Thoracic aorta (tissue), 2 donors: ENCODE results near the gene GIT2. TPM values are rescaled to one million over a fixed set of nuclear protein-coding genes. Genes with fewer than 3 reads are reported as not detected.

Experiments used
- ATAC-seq: fragments of 150-250 bp; one replicate; pipeline ENCODE4 v1.8.0; 2017; ENCODE audit warnings: low read depth; ENCODE audit not compliant: insufficient number of reproducible peaks, low FRiP score
- DNase-seq: peaks from one replicate; pipeline ENCODE4 v3.0.0-alpha.2; 2020; ENCODE audit warnings: low spot score
- H3K27ac ChIP-seq, 2 donors: fragments of 200-600 bp; sonication (generic); 1 replicate in 1 of 2; 2 replicates in 1 of 2; pipeline ENCODE4 v1.5.1; 2016; ENCODE audit warnings: mild to moderate bottlenecking in 2 of 2, moderate library complexity in 2 of 2
- H3K27me3 ChIP-seq: fragments of 200-600 bp; sonication (generic); replicated peaks from 2 replicates; pipeline ENCODE4 v1.6.0; 2016; ENCODE audit warnings: mild to moderate bottlenecking; ENCODE audit not compliant: insufficient read depth
- H3K36me3 ChIP-seq: fragments of 200-600 bp; sonication (generic); one replicate; pipeline ENCODE4 v1.5.1; 2016
- H3K4me1 ChIP-seq, 2 donors: fragments of 200-600 bp; sonication (generic); 1 replicate in 1 of 2; 2 replicates in 1 of 2; pipeline versions ENCODE4 v1.5.1 to v1.6.0; 2016; ENCODE audit warnings: low read depth in 2 of 2, mild to moderate bottlenecking in 1 of 2; ENCODE audit not compliant: control insufficient read depth in 1 of 2
- H3K4me3 ChIP-seq: fragments of 200-600 bp; sonication (generic); 2 replicates; pipeline ENCODE4 v1.5.1; 2016; ENCODE audit warnings: mild to moderate bottlenecking
- H3K9me3 ChIP-seq: fragments of 200-600 bp; sonication (generic); 2 replicates; pipeline ENCODE4 v1.5.1; 2016
- total RNA-seq, 2 donors: library from RNA; depleted of rRNA; stranded (reverse); fragments of >200 nt; gene quantifications; one replicate each; pipeline versions ENCODE4 v1.1.0 to v1.2.3, GENCODE V29; 2016
- TF ChIP-seq, protein P1 (sequence below): fragments of 200-600 bp; sonication (generic); IDR thresholded peaks from one replicate; pipeline ENCODE4 v1.5.1; 2019; ENCODE audit warnings: antibody characterized with exemption

The GIT2 gene
- total RNA-seq, 2 donors from 2014 or later: 45.2 to 71.5 TPM

DNA sequence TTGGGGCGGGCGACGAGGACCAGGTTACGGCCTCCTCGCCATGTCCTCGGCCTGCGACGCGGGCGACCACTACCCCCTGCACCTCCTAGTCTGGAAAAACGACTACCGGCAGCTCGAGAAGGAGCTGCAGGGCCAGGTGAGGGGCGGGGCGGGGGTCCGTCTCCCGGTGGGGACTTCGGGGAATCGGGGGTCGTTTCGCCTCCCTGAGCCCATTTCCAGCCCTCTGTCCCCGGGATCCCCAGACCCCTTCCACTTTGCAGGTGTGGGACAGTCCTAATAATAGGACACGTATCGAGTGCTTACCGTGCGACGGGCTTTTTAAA lies 3.4 kb upstream of the GIT2 start:
- H3K4me1 ChIP-seq: peaks cover 20 to 51% of the 10 kb centered on the region in 2 donors
- H3K36me3 ChIP-seq: no peaks in the 10 kb centered on the region
- H3K9me3 ChIP-seq: no peaks in the 10 kb centered on the region
- no peaks in the 10 kb centered on the region for H3K27me3 ChIP-seq
- ATAC-seq (no peak), DNase-seq (no peak)
- TF ChIP-seq, protein P1, sequence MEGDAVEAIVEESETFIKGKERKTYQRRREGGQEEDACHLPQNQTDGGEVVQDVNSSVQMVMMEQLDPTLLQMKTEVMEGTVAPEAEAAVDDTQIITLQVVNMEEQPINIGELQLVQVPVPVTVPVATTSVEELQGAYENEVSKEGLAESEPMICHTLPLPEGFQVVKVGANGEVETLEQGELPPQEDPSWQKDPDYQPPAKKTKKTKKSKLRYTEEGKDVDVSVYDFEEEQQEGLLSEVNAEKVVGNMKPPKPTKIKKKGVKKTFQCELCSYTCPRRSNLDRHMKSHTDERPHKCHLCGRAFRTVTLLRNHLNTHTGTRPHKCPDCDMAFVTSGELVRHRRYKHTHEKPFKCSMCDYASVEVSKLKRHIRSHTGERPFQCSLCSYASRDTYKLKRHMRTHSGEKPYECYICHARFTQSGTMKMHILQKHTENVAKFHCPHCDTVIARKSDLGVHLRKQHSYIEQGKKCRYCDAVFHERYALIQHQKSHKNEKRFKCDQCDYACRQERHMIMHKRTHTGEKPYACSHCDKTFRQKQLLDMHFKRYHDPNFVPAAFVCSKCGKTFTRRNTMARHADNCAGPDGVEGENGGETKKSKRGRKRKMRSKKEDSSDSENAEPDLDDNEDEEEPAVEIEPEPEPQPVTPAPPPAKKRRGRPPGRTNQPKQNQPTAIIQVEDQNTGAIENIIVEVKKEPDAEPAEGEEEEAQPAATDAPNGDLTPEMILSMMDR: no peak
- H3K4me3 ChIP-seq: peak overlapping the region; percentile 85
- peak overlapping the region; percentile 67 to 83 for H3K27ac ChIP-seq

DNA sequence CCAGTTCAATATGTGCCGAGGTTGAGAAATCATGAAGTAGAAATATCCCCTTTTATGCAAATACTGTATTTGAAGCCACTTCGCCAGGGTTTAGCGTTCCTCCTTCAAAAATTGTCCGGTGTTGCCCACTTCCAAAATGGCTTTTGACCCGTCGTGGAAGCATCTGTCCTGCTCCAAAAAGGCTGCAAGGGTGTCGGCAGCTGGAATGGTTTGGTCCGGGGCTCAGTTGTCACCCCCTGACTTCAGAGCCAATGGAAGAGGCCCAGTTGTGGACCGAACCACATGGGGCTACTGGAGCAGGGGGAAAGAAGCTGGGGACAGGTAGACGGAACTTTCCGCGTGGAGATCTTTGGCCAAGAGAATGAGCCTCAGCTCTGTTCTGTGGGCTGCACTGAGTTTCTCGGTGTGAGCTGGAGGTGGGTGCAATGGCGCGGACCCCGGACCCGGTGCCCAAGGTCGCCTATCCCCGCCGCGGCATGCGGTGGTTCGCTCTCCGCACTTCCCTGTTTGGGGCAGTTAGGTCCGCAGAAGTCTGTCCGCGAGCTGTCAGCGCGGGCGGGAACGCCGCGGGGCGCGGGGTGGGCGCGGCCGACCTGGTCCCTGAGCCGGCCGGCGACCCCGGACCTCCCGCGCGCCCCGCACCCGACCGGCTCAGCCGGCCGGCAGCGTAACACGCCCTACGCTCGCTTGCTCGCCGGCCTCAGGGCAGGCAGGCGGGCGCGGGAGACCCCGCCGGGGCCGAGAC lies 2.9 kb upstream of the GIT2 start, which contains the start of gene ANKRD13A:
Gene ANKRD13A (plus strand): TSS at position 527 of the 745 bp plus-strand sequence. CDS start 259 bp downstream, outside the sequence.
- no peaks in the 10 kb centered on the region for H3K27me3 ChIP-seq
- peak within 1 kb of the TSS; percentile 85 for H3K4me3 ChIP-seq
- no peaks in the 10 kb centered on the region for H3K9me3 ChIP-seq
- H3K36me3 ChIP-seq: no peaks in the 10 kb centered on the region
- peaks cover 20 to 56% of the 10 kb centered on the region in 2 donors for H3K4me1 ChIP-seq
- ATAC-seq (peak; percentile 85), DNase-seq (peak; percentile 63)
- H3K27ac ChIP-seq: peak within 1 kb of the TSS; percentile 67 to 83
- TF ChIP-seq, protein P1: no peak

DNA sequence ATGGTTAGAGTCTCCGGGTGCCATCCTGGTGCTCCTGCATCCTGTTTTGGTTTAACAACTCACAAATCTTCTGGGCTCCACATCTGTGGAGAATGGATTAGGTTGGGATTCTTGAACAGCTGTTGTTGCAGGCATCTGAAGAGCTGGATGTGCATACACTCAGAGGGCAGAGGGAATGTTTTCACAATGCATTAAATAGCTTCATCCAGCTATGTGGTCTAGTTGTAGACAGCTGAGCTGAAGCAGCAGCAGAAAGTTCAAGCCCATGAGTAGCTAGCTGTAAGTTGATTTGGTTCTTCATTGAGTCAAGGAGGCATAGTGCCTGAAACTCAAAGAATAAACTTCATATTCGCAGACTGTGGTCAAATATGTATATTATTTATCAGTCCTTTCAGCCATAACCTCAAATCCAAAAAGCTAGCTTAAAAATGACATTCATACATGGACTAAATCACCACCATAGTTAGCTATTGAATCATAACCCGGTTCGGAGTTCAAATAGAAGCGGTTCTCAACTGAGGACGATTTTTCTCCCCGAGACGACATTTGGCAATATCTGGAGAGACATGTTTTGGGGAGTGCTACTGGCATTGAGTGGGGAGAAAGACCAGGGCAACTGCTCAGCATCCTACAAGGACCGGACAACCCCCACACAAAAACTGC lies 2.2 kb upstream of the GIT2 start:
- no peak for ATAC-seq
- peaks cover 20 to 59% of the 10 kb centered on the region in 2 donors for H3K4me1 ChIP-seq

DNA sequence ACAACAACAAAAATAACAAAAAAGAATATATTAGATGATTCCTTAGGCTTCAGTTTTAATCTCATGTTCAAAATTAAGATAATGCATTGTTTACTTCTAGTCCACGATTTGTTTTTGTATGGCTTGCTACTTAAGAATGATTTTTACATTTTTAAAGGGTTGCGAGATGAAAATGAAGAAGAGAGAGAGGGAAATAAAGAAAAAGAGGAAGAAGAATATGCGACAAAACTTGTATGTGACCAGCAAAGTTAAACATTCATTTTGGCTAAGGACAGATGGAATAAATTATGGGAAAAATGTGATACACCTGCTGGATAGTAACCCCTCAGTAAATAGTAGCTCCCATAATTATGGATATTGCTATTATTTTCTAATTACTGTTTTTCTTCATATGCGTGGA lies 1.2 kb upstream of the GIT2 start:
- no peaks in the 10 kb centered on the region for H3K36me3 ChIP-seq
- H3K9me3 ChIP-seq: no peaks in the 10 kb centered on the region
- ATAC-seq: no peak
- no peak for DNase-seq
- peaks cover 16 to 56% of the 10 kb centered on the region in 2 donors for H3K4me1 ChIP-seq
- TF ChIP-seq, protein P1: no peak
- H3K4me3 ChIP-seq: no peak overlapping the region
- no peaks in the 10 kb centered on the region for H3K27me3 ChIP-seq
- H3K27ac ChIP-seq: no peak overlapping the region

More for the DNA sequence above, 2.2 kb upstream of the GIT2 start:
- DNase-seq: no peak
- TF ChIP-seq, protein P1: no peak
- Histone ChIP-seq H3K9me3 (no peaks in the 10 kb centered on the region), H3K27me3 (no peaks in the 10 kb centered on the region), H3K4me3 (peak overlapping the region; percentile 85), H3K27ac (peak overlapping the region; percentile 67 to 83), H3K36me3 (no peaks in the 10 kb centered on the region)

DNA sequence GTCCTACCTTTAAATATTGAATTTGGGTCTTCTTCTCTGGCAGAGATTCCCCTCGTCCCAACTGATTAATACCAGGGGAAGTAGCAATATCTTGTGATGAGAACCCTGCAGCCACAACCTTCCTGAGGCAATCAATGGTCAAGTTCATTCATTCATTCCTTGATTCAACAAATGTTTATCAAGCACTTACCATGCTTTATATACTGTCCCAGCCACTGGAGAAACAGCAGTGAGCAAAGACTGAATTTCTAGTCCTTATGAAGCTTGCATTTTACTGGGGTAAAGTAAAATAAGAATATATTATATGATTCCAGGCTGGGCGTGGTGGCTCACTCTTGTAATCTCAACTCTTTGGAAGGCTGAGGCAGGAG lies 300 bp upstream of the GIT2 start:
- Histone ChIP-seq H3K4me3 (peak overlapping the region; percentile 88), H3K36me3 (no peaks in the 10 kb centered on the region), H3K9me3 (no peaks in the 10 kb centered on the region), H3K4me1 (peaks cover 10 to 47% of the 10 kb centered on the region in 2 donors), H3K27me3 (no peaks in the 10 kb centered on the region), H3K27ac (peak overlapping the region in 1 of 2 donors; percentile 79)
- TF ChIP-seq, protein P1: no peak
- DNase-seq (no peak), ATAC-seq (no peak)
